Endothelial cell of umbilical vein (primary cell): ENCODE measurements around the gene SLC24A1. TPM values are rescaled to one million over a fixed set of nuclear protein-coding genes. Genes with fewer than 3 reads are reported as not detected.

Source experiments
- BruUV-seq: library from RNA; stranded (reverse); fragments of 400-500 nt; replicated peaks from 2 replicates; lab custom pipeline; 2021; lab: Mats Ljungman, UMichigan
- CTCF ChIA-PET: fragments of 300-600, 350-600 bp; sonication (Branson Sonifier 250); formaldehyde crosslinking; loops from one replicate; lab custom pipeline; 2021; ENCODE audit warnings: antibody characterized with exemption, inconsistent platforms; lab: Charles Lee
- POLR2A ChIA-PET: fragments of 300-600, 350-600 bp; sonication (Branson Sonifier 250); formaldehyde crosslinking; loops from one replicate; lab custom pipeline; 2021; ENCODE audit warnings: antibody characterized with exemption, inconsistent platforms; lab: Charles Lee
- DNase-seq: peaks from one replicate; pipeline ENCODE4 v3.0.0-alpha.2; 2011; ENCODE audit warnings: low read depth, low spot score
- FAIRE-seq: peaks from 2 replicates; lab custom pipeline; 2011; peaks lifted over from hg19 to GRCh38; lab: Jason Lieb, UNC
- H2AFZ ChIP-seq: 2 replicates; pipeline ENCODE4 v1.6.0; 2012; ENCODE audit warnings: low read depth, low read length, control low read depth, inconsistent platforms
- H3K27ac ChIP-seq: 2 replicates; pipeline ENCODE4 v1.5.1; 2011; ENCODE audit warnings: low read depth, mild to moderate bottlenecking, control low read depth, low read length, moderate library complexity; ENCODE audit not compliant: insufficient read depth
- H3K27me3 ChIP-seq, 2 experiments: 2 replicates each; pipeline versions ENCODE4 v1.6.0 to v1.6.1; 2011; ENCODE audit warnings: low read length in 2 of 2, mixed read lengths in 1 of 2; ENCODE audit not compliant: control insufficient read depth in 2 of 2, insufficient read depth in 2 of 2
- H3K36me3 ChIP-seq, 2 experiments: 2 replicates in 1 of 2; 3 replicates in 1 of 2; pipeline ENCODE4 v1.5.1; 2011; ENCODE audit warnings: low read length in 2 of 2, mild to moderate bottlenecking in 1 of 2, moderate library complexity in 1 of 2; ENCODE audit not compliant: control insufficient read depth in 2 of 2, insufficient read depth in 2 of 2; ENCODE audit errors: extremely low read depth in 1 of 2
- H3K4me1 ChIP-seq: 3 replicates; pipeline ENCODE4 v1.5.1; 2011; ENCODE audit warnings: mild to moderate bottlenecking, low read length; ENCODE audit not compliant: control insufficient read depth, insufficient read depth; ENCODE audit errors: extremely low read depth
- H3K4me2 ChIP-seq: 2 replicates; pipeline ENCODE4 v1.6.1; 2011; ENCODE audit warnings: low read length, control low read depth, mixed read lengths; ENCODE audit not compliant: insufficient read depth
- H3K4me3 ChIP-seq, 3 experiments: fragments of 200-600 bp in 1 of 3; sonication (generic), shearing (Covaris generic) in 1 of 3; replicated peaks in 1 of 3; 2 replicates each; pipeline ENCODE4 v1.5.1; 2011 to 2016; ENCODE audit warnings: control low read depth in 3 of 3, low read length in 3 of 3, mild to moderate bottlenecking in 2 of 3, inconsistent platforms in 1 of 3, low read depth in 1 of 3, moderate library complexity in 1 of 3; ENCODE audit not compliant: insufficient read depth in 1 of 3
- H3K79me2 ChIP-seq: 2 replicates; pipeline ENCODE4 v1.6.0; 2012; ENCODE audit warnings: low read length, inconsistent platforms; ENCODE audit not compliant: control insufficient read depth, insufficient read depth
- H3K9ac ChIP-seq: replicated peaks from 2 replicates; pipeline ENCODE3; 2011; ENCODE audit warnings: low read length, control low read depth; ENCODE audit not compliant: insufficient read depth; ENCODE audit errors: extremely low read depth
- H3K9me1 ChIP-seq: replicated peaks from 3 replicates; pipeline ENCODE4 v1.6.0; 2011; ENCODE audit warnings: mild to moderate bottlenecking, low read length; ENCODE audit not compliant: control insufficient read depth, insufficient read depth; ENCODE audit errors: extremely low read depth
- H3K9me3 ChIP-seq: replicated peaks from 2 replicates; pipeline ENCODE4 v1.5.1; 2012; ENCODE audit warnings: low read length, inconsistent platforms; ENCODE audit not compliant: control insufficient read depth, insufficient read depth
- H4K20me1 ChIP-seq: replicated peaks from 2 replicates; pipeline ENCODE3; 2011; ENCODE audit warnings: mild to moderate bottlenecking, low read length; ENCODE audit not compliant: control insufficient read depth, insufficient read depth; ENCODE audit errors: extremely low read depth
- FOS ChIP-seq: IDR thresholded peaks from 2 replicates; pipeline ENCODE4 v1.6.1; 2011; ENCODE audit warnings: mild to moderate bottlenecking, low read length, moderate library complexity, borderline replicate concordance; ENCODE audit not compliant: insufficient read depth
- GATA2 ChIP-seq: IDR thresholded peaks from 2 replicates; pipeline ENCODE4 v1.7.0; 2011; ENCODE audit warnings: low read depth, mild to moderate bottlenecking, moderate library complexity, mixed read lengths, low read length; ENCODE audit not compliant: insufficient read length, insufficient read depth
- JUN ChIP-seq: IDR thresholded peaks from 2 replicates; pipeline ENCODE4 v1.6.1; 2011; ENCODE audit warnings: borderline replicate concordance, low read depth; ENCODE audit not compliant: insufficient read length, insufficient read depth
- MYC ChIP-seq: IDR thresholded peaks from one replicate; pipeline ENCODE4 v1.6.1; 2011; ENCODE audit warnings: mild to moderate bottlenecking, low read depth, low read length
- POLR2AphosphoS5 ChIP-seq: IDR thresholded peaks from 2 replicates; pipeline ENCODE4 v1.6.1; 2012; ENCODE audit warnings: low read depth, mild to moderate bottlenecking, control low read depth, low read length, moderate library complexity; ENCODE audit not compliant: insufficient read depth
- dilution Hi-C: fragments of 300-500 bp; cut with MboI; formaldehyde crosslinking; loops from one replicate; pipeline ENCODE4 v1.15.0; 2019; ENCODE audit warnings: low sequenced_read_pairs; ENCODE audit not compliant: extremely low pct_ligation_motif_present
- intact Hi-C: fragments of 100-400 bp; cut with micrococcal nuclease; formaldehyde crosslinking; loops from one replicate; pipeline ENCODE4 v1.10.0; 2022
- polyA plus RNA-seq, 4 experiments: library from polyadenylated mRNA; depleted of rRNA in 3 of 4; stranded (reverse) in 3 of 4; unstranded in 1 of 4; fragments of >200 nt; gene quantifications; 2 replicates each; pipeline versions ENCODE4 v1.2.1 to v1.2.3, GENCODE V29; 2011 to 2012; ENCODE audit warnings: missing spikeins in 1 of 4
- total RNA-seq: library from RNA; stranded (reverse); gene quantifications from 2 replicates; pipeline ENCODE4 v1.2.3, GENCODE V29; 2021

SLC24A1 gene
- total and polyA plus RNA-seq, 2 donors (not counting 3 experiments of a cell fraction or from before 2014, with no cell fraction given): 3.6 to 7.3 TPM

DNA sequence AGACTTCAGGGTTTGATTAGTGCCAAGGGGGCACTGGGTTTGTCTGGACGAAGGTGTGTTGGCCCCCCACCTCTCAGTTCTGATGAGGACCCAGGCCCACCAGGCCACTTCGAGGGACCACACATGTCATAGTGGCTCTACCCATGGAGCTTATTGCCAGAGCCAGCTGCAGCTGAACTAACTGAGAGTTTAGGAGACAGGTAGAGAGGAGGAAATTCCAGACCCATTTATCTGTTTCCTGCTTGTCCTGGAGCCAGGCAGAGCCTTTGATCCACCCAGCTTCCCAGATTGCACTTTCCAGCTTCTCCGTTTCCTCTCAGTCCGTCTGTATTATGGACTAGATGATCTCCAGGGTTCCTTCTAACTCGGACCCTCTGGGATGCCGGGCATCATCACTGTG lies 20.9 kb downstream of the SLC24A1 start:
- FAIRE-seq: peak; percentile 88
- no TSS peak for BruUV-seq

DNA sequence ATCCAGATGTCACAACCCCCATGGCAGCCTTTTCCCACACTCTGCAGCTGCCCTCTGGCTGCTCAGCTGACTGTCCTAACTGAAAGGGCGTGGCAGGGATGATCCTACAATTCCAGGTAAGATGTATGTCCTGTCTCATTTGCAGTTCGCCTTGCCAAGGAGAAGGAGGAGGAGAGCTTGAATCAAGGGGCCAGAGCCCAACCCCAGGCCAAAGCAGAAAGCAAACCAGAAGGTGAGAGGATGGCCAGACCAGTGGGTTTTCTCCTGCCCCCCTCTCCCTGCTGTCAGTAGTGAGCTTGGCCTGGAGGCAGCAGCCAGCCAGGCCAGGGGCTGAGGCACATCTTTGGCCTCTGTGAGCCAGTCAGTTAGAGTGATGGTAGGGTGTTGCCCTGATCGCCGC lies 22.5 kb downstream of the SLC24A1 start:
- CTCF ChIA-PET: interaction anchor here (0.6 to 1.4 kb wide), 2 partner anchors 211 to 213 kb away, joined by 3 read pairs; no protein-coding TSS in a partner anchor
- Histone ChIP-seq H3K9ac (no peak overlapping the region), H3K27me3 (no peaks in the 10 kb centered on the region), H3K79me2 (no peaks in the 10 kb centered on the region), H3K4me2 (no peak overlapping the region), H3K36me3 (no peaks in the 10 kb centered on the region), H3K27ac (no peak overlapping the region), H3K4me1 (peaks cover 28% of the 10 kb centered on the region), H3K9me3 (no peaks in the 10 kb centered on the region), H4K20me1 (no peaks in the 10 kb centered on the region), H3K9me1 (no peaks in the 10 kb centered on the region), H2AFZ (no peak overlapping the region), H3K4me3 (no peak overlapping the region)
- dilution Hi-C loops: no loop called here
- POLR2A ChIA-PET: no interaction called here
- TF ChIP-seq MYC: no peak
- FAIRE-seq: no peak
- BruUV-seq: no TSS peak
- no peak for DNase-seq
- intact Hi-C loops: no loop called here

More for the DNA sequence above, 20.9 kb downstream of the SLC24A1 start:
- ChIA-PET CTCF (interaction anchor here (0.5 to 1.9 kb wide), 9 partner anchors 11 to 215 kb away, joined by 3 to 9 read pairs (median 3); partner anchors contain the start of genes INTS14 and SLC24A1), POLR2A (interaction anchor here (0.8 to 1.3 kb wide), 2 partner anchors 227 to 338 kb away, joined by 3 to 4 read pairs; partner anchors contain the start of genes RAB11A and RNU5B-1)
- peak; percentile 25 for DNase-seq
- H3K27me3 ChIP-seq: no peaks in the 10 kb centered on the region
- intact Hi-C loops (no loop called here), dilution Hi-C loops (no loop called here)
- peak overlapping the region; percentile 69 for H3K4me2 ChIP-seq
- peak overlapping the region; percentile 34 for H2AFZ ChIP-seq
- H3K9me1 ChIP-seq: no peaks in the 10 kb centered on the region
- peak overlapping the region in 1 of 3 experiments; percentile 26 for H3K4me3 ChIP-seq
- H3K9me3 ChIP-seq: no peaks in the 10 kb centered on the region
- TF ChIP-seq FOS (no peak), GATA2 (no peak), JUN (no peak), POLR2AphosphoS5 (peak; percentile 37), MYC (no peak)
- H4K20me1 ChIP-seq: no peaks in the 10 kb centered on the region
- H3K4me1 ChIP-seq: peaks cover 28% of the 10 kb centered on the region
- H3K27ac ChIP-seq: peak overlapping the region; percentile 27
- no peaks in the 10 kb centered on the region for H3K36me3 ChIP-seq
- H3K79me2 ChIP-seq: no peaks in the 10 kb centered on the region
- peak overlapping the region; percentile 13 for H3K9ac ChIP-seq
